ENCODE data around the gene PPP2R2B.

Gene PPP2R2B

DNA sequence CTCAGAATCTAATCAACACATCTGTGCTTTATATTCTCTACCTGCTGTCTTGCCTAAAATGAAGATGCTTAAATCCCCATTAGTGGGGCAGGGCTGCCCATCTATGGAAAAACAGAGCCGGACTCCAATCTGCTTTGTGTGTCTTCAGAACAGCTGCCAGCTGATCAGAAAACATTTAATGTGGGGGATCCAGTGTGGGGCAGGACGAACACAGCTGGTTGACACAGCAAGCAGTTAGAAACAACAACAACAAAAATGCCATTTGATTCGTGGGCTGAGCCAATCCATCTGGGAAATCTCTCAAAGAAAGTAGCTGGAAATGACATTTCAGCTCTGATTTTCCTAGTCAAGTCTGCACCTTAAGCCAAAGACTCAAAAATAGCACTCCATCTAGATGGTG lies 99.8 kb downstream of the PPP2R2B start:
- no peak for DNase-seq

DNA sequence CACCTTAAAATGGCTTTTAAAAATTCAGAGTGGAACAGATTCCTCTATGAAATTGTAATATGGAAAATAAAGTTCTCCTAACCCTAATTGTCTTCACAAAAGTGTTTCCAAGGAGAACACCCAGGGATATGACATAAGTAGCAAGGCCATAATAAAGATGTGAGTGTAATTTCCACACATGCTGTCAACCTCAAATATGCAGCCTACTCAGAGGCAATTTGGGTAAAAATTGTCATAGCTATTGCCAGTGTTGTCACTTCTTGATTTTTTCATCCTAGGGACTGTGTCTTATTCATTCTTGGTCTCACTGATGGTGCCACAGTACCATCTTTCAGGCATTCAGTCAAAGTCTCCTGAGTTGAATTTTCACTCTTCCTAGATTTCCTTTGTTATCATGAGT lies 100.3 kb downstream of the PPP2R2B start:
- DNase-seq = no peak

DNA sequence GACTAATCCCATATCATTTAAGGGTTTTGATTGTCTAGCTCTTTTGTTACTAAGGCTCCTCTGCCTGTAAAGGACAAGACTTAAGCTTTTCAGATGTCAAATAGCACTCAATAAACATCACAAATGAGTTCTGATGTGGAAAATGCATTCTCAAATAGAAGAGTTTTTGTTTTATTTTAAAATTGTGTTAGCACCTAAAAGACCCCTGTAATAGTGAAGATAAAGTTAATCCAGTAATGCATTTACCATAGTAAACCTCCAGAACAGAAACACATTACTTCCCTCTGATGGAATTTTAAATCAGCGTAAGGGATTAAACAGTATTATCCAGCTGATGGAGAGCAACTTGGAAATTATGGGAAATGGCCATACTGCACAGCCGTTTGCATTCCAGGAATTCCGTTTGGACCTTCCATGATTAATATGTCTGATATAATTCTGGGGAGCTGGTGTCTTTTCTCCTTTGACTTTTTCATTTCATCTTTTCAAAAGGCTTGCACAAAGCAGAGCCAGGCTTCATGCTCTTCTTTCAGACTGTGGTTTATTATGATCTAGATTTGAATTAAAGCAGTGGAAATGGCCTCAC lies 105.6 kb downstream of the PPP2R2B start:
- DNase-seq = no peak

DNA sequence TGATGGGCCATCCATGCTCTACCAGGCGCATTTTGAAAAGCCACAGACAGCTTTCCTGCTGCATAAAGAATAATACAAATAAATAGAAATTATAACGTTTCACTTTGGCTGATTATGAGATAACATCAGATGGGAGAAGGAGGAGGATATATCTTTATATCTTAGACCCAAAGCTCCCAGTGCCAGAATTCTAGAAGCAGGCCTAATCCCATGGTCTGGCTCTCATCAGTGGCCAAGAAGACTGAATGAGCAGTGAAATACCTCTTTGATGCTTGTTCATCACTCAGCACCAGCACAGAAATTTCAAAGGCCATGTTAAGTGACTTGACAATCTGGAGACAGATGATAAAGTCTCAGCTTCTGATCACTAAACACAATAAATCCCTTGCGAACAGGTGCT lies 107.6 kb downstream of the PPP2R2B start:
- no peak for DNase-seq

DNA sequence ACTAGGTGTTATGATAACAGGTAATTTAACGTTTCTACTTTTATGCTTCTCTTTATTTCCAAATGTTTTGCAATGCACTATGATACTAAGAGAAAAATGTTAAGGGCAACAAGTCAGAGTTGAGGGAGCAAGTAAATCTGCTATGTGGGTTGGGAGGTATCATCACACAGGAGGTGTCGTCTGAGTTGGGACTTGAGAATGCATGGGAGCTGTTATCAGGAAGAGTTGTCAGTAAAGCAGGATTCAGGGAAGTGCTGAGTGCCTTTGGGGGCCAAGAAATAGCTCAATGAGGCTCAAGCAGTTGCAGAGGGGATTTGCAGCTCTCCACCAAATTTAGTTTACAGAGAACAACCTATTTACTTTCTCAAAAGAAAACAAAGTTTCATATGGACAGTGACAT lies 108.0 kb downstream of the PPP2R2B start:
- DNase-seq = no peak

DNA sequence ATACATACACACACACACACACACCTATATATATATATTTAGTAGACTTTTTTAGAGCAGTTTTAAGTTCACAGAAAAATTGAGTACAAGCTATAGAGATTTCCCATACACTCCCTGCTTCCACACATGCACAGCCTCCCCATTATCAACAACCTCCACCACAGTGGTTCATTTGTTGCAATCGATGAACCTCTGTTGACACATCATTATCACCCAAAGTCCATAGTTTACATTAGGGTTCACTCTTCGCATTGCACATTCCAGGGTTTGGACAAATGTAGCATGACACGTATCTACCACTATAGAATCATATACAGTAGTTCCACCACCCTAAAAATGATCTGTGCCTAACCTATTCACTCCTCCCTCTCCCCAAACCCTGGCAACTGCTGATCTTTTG lies 111.0 kb downstream of the PPP2R2B start:
- DNase-seq = no peak

DNA sequence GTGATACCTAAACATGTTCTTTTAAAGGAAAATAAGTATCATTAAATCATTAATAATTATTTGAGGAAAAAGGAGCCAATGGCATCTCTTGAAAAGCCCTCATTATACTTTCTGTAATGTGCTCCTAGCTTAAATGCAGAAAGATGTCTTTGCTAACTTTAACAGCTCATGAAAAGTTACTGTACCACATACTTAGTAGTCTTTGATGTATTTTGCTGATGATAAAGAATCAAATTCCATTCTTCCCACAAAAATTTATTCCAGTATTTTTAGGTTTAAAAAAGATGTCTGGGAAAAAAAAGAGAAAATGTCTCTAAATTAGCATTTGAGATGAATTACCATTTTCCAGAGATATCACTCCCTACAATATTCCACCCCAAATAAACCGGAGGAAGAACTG lies 112.5 kb downstream of the PPP2R2B start:
- DNase-seq = no peak

DNA sequence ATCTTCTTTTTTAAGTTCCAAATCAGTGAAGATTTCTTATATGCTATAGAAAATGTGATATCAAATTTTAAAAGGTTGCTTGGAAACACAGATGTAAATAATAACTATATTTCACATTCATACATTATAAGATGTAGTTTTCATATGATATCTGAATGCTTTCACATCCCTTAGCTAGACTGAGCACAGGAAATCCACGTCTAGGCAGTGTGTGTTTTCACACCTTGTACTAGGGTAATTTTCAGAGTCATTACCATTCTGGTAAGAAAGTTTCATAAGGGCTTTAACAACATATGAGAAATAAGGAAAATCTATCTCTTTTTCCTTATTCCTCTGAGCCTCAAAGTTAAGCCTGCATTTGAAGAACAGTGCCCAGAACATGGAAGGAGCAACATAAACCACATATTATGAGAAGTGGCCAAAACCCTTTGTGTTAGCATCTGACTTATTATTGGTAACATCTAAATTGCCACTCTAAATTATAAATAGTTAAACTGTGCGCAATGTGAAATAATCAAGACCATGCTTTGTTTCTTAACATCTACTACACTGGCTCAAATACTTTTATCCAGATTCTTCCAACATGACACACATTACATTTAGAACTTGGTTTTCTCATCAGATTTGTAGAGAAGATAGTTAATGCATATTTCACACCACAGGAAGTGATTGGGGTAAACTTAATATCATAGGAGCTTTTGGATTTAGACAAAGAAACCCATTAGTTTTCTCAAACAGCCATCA lies 113.3 kb downstream of the PPP2R2B start:
- peak; percentile 14 to 41 for DNase-seq

DNA sequence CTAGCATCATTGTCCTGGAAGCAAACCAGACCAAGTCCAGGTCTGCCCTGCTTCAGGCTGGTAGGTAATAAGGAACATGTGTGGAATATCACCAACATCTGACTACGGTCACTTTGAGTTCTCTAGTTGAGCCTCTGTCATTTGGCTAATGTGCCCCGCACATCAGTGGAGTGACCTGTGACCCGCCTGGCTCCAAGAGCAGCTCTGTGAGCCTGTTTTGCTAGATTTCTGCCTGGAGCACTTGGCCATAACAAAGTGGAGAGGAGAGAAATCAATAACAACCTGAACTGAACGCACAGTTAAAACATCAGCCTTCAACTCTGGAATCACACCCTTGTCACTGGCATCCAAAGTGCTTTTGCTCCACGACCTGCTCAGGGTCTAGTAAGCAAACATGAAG lies 115.7 kb downstream of the PPP2R2B start:
- DNase-seq = no peak

DNA sequence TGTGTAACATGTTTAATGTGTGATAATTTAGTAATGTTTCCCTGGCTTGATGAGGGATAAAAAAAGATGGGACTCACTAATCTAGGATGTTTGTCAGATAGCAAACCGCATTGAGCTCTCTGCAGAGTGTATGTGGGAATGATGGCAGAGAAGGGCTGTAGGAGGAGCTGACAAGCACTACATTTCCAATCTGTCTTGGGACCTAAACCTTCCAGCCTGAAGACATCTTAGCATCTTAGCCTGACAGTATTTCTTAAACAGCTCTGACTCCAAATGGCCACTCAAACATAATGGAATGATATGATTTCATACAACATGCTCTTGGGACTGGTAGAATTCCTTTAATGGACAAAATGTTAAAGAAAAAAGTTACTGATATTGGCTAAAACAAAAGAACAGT lies 116.7 kb downstream of the PPP2R2B start:
- DNase-seq = no peak

DNA sequence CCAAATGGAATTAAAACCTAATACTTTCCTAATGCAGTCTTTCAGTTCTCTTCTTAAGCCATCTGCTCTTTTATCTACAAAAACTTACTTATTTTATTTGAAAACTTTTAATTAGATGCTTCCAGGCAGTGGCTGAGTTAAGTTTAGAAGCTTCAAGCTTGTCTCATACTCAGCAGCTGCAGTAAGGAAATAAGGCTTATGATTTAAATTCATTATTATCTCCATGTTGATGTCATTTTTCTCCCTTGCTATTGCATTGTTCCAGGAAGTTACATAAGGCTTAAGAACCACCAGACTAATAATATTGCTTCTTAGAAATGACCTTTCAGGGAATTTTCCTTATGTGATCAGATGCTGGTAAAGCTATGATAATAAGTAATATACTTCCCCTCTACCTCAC lies 119.6 kb downstream of the PPP2R2B start:
- DNase-seq = no peak

DNA sequence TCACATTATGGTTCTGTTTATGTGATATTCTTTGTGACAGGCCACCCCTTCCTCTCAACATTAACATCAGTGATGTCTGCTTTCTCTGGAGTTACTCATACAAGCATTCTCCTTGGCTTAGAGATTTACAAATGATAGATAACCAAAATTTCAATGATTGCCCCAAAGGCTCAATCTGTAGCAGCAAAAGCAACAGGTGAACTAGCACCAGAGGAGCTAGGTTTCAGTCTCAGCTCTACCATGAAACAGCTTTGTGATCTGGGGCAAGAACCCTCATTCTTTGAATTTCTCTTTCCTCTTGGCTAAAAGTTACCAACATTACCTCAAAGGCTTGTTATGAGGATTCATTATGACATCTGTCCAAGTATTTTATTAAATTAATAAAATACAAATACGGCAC lies 120.5 kb downstream of the PPP2R2B start:
- DNase-seq = no peak

DNA sequence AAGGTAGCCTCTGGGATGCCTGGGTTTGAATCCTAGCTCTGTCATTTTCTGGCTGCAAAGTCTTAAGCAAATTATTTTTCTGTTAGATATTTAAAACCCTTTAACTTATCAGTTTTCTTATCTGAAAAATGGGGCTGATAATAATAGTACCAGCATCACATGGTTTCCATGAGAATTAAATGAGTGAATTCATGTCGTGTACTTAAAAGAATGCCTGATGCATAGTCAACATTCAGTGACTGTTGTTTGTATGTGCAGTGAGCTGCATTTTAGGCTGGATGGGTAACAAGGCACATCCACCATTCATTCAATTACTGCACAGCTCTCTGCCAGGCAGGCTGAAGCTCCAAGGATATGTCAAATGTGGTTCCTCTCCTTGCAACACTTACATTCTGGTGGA lies 122.0 kb downstream of the PPP2R2B start:
- DNase-seq = no peak

DNA sequence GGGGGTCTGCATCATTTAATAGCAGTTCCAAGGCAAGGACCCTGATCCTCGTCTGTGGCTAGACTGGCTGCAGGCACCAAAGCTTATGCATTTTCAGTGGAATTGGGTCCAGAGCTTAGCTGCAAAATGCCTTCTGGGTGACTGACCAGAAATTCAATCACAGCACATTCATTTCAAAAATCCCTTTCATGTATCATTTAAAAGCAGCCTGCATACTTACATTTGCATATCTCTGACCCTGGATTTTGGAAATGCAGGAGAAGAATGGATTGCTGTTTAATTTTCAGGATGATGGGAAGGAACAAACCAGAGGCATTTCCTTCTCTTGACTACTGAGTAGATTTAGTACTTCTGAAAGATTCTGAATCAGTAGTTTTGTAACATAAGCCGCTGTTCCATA lies 122.8 kb downstream of the PPP2R2B start:
- DNase-seq = no peak

DNA sequence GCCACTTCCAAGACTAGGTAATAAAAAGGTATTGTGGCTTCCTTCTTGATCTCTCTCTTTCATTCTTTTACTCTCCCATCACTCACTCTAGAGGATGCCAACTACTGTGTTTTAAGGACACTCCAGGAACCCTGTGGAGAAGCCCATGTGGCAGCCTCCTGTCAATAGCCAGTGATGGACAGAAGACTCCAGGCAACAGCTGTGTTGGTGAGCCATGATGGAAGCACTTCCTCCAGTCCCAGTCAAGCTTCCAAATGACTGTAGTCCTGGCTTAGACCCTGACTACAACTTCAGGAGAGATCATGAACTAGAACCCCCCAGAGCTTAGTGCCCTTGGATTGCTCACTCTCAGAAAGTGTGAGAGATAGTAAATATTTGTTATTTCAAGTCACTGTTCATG lies 123.9 kb downstream of the PPP2R2B start:
- DNase-seq = no peak

DNA sequence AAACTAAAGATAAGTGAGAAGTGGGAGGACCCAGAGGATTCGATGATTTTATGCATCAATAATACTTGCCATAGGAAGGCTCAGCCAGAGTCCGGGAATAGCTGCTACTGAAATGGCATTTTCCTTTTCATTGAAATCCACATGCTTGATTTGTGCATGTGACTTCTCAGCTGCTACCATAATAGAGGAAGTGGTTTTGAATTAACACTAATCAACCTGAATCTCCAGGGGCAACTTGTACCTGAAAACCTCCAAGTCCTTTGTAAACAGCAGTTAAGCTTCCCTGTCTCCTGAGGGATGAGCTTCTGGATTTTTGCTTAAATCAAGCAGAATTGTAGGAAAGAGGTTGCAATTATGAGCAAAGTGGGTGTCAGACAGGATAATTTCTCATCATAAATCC lies 124.9 kb downstream of the PPP2R2B start:
- peak in 1 of 2 donors; percentile 43 for DNase-seq

DNA sequence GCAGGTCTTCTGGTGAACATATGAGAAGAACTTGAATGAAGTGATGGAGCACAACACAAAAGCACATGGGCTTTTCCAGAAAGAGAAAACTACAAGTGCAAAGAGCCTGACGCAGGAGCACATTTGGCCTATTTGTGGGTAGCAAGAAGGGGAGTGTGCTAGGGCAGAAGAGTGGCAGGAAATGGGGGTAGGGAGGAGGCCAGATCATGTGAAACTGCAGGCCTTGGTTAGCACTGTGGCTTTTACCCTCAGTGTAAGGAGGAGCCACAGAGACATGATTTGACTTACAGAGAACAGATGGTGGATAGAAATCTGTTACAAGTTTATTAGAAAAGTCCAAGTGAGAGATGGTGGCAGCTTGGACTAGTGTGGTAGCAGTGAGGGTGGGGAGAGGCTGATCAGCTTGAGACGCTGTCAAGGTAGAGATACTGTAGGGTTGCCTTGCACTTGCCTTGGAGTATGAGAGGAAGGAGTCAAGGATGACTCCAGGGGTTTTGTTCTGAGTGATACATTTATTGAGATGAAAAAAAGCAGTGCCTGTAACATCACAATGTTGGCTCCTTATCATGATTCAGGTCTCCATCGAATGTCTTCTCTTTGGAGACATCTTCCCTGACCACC lies 126.7 kb downstream of the PPP2R2B start:
- peak; percentile 76 to 82 for DNase-seq

DNA sequence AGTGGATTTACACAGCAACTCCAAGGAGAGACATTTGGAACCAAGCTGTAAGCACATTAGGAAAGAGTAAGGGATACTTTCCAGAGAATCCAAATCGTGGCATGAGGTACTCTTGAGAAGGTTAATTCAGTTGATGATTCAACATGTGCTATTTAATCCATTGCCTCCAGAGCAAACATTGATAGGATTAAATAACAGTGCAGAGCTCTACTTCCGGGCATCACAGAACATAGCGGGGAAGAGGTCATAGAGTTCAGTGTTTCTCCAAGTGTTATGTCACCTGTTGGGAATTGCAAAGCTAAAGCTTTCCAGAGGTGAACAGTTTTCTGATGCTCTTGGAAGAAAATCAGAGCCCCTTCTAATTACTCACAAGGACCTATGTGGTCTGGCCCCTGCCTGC lies 127.5 kb downstream of the PPP2R2B start:
- DNase-seq = no peak

DNA sequence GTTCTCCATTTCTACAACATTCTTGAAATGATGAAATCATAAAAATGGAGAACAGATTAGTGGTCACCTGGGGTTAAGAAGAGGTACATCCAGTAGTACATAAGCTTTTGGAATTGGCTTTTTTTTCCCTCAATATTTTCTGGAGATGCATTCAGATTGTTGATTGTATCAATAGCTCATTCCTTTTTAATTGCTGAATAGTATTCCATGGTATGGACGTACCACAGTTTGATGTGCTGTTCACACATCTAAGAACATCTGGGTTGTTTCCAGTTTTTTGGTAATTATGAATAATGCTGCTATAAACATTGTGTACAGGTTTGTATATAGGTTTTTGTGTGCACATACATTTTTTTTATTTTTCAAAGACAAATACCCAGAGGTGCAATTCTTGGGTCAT lies 130.0 kb downstream of the PPP2R2B start:
- DNase-seq = no peak

DNA sequence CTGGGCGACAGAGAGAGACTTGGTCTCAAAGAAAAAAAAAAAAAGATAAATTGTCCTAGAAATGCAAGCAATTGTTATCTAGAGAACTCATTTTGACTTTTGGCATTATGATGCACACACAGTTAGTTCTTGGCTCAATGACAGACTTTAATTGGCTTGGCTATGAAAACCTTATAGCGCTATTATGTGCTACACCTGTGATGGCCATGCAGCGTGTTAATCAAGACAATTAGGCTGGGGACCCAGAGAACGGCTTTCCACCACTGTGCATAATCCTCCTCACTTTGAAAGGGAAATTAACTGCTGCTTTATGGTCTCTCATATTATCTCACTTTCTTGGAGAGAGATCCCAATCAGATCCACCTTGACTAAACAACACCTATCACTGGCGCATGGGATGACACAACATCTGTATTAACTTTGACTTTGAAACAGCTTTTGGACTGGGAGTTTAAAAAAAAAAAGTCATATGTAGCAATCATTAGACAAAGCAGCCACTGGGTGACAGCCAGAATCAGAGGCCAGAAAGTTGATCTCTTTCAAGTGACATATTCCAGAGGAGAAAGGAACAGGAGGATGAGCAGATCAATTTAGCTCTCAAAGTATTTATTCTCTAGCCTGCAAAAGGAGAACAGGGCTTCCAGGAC lies 132.5 kb downstream of the PPP2R2B start:
- DNase-seq = no peak

DNA sequence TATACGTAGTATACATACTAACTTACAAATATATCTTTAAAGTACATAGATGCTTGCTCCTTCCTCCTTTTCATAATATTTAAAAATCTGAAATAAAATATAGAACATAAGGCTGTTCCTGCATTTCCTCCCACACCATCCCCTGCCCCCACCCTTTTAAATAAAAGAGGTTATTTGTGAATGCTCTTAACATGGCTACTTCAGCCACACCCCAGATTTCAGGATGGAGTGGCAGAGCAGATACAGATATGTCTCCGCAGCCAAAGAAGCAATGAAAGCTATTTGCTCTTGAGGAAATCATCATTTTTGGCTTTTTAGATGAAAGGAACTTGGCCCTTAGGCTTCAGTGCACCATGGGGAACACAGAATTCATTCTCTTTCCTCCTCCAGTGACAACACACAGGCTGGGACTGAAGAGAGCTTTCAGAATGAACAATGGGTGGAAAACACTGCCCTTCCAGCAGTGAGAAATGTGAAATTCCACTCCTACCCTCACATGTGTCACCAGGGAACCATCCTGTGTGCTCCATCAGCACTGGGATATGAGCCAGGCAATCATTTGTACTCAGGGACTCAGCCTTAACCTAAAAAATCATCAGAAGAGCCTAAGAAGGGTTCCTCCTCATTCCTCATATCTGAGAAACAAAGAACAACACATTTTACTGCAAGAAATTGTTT lies 134.3 kb downstream of the PPP2R2B start:
- no peak for DNase-seq

DNA sequence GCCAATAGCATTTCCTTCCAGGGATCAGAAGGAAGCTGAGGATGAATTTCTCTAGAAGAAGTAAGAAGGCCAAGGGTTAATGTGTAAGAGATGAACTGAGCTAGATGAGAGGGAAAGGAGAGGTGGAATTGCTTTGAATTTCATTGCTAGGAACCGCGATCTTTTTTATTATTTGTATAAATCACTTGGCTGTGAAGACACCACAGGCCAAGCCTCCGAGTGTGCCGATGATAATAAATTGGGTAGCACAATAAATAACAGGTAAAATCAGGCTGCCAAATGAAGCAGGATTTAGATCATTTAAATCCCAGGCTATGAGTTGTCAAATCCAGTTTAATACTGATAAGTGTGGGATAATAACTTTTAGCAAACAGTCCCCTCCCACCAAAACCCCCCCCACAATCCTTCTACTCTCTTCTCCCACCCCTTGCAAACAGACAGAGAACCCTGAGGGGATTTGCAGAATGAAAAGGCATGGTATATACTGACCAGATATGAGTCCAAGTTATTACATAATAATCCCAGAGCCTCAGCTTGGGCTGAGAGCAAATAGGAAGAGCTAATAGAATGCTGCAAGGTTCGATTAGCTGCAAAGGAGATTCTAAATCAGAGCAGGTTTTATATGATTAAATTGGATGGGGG lies 143.5 kb downstream of the PPP2R2B start:
- DNase-seq = no peak

DNA sequence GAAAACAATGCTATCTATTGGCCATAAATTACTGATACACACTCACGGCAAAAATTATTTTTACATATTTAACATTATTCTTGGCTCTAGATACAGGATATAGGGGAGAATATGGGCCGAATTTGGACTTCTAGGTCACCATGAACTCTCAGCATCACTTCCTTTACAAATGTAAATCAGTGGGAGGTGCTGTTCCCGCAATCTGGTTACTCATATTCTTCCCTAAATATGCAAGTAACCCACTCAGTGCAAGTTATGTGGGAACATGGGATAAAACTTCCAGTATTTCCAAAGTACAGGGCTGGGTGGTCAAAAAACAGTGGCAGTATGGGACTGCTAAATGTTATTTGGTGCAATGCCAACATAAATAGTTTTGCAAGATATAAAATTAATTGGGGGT lies 145.6 kb downstream of the PPP2R2B start:
- no peak for DNase-seq

All from CD4-positive, alpha-beta T cell treated with Interferon alpha-2 for 1 hour (primary cell).